ENCODE measurements around the gene DNAAF9. TPM values are rescaled to one million over a fixed set of nuclear protein-coding genes. Genes with fewer than 3 reads are reported as not detected.
A peak's percentile ranks its signal among the peaks of the same experiment; 100 is the strongest.
"Not testable (repeated sequence)": the region's sequence is repeated elsewhere in the genome, so short reads cannot be mapped to it uniquely, and the experiment has no call there.

DNAAF9 gene
- total RNA-seq, 2 donors from 2014 or later: 3.6 to 3.7 TPM

DNA sequence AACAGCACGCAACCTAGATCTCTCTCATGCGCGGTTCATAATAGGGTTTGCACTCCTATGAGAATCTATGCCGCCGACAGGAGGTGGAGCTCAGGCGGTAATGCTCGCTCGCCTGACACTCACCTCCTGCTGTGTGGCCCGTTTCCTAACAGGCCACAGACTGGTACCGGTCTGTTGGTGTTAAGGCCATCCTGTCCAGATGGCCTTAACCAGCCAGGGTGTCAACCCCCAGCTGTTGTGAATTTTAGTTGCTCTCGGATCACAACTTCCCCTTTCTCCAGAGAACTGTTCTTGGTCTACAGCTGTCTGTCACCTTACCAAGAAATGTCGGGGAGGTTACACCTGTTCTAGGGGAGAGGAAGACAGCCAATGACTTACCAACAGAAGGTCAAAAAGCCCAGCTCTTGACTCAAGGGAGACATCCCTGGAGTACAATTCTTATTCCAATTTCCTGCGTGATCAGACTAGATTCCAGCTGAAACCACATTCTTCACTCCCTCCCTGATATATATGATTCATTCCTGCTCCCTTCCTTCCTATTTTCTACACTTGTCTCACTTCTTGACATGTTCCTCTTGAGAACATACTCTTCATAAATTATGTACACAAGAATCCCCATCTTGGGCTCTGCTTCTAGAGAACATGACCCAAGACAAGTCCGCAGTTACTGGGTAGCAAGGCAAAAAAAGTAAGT, 23.1 kb upstream of the DNAAF9 start:
- DNase-seq (no peak), ATAC-seq (replicated peaks in 1 of 2) (no peak)
- no peaks in the 10 kb centered on the region for H3K36me3 Mint-ChIP-seq (ENCODE audit: insufficient read depth in 2 of 2)
- no peaks in the 10 kb centered on the region for H3K4me1 Mint-ChIP-seq (ENCODE audit: low read depth)
- no peak overlapping the region for H3K4me3 Mint-ChIP-seq
- H3K27ac Mint-ChIP-seq: no peak overlapping the region
- no peaks in the 10 kb centered on the region for H3K9me3 Mint-ChIP-seq
- H3K27me3 Mint-ChIP-seq (ENCODE audit: low read depth): peaks cover 33% of the 10 kb centered on the region

DNA sequence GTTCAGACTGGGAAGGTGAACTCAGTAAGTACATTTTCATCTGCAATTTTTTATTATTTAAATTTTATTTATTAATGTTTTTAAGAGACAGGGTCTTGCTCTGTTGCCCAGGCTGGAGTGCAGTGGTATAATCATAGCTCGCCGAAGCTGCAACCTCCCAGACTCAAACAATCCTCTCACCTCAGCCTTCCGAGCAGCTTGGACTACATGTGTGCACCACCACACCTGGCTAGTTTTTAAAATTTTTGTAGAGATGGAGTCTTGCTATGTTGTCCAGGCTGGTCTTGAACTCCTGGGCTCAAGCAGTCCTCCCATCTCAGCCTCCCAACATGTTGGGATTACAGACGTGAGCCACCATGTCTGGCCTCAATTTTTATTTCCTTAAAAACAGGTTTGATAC, 19.3 kb upstream of the DNAAF9 start:
- H3K4me1 Mint-ChIP-seq (ENCODE audit: low read depth); H3K27ac Mint-ChIP-seq; DNase-seq; H3K9me3 Mint-ChIP-seq; H3K36me3 Mint-ChIP-seq (ENCODE audit: insufficient read depth in 2 of 2); H3K4me3 Mint-ChIP-seq; ATAC-seq (replicated peaks in 1 of 2): not testable (repeated sequence)
- H3K27me3 Mint-ChIP-seq (ENCODE audit: low read depth): peaks cover 31% of the 10 kb centered on the region

DNA sequence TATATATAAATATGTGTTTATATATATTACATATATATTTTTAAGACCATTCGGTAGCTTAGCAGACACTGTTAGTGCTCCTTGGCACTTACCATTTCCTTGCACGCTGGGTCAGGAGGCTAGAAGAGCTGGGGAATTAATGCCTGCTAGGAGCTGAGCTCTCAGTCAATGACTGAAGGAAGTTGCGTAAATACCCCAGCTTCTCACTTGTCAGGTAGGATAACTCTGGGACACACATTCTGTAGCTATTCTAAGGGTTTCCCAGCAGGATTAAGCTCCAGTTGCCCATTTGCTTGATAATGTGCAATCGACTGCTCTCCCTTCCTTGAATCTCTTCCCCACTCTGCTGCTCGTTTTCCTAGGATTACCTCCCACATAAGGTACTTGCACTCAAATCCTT, 15.7 kb upstream of the DNAAF9 start:
- H3K27ac Mint-ChIP-seq: no peak overlapping the region
- H3K4me3 Mint-ChIP-seq: no peak overlapping the region

DNA sequence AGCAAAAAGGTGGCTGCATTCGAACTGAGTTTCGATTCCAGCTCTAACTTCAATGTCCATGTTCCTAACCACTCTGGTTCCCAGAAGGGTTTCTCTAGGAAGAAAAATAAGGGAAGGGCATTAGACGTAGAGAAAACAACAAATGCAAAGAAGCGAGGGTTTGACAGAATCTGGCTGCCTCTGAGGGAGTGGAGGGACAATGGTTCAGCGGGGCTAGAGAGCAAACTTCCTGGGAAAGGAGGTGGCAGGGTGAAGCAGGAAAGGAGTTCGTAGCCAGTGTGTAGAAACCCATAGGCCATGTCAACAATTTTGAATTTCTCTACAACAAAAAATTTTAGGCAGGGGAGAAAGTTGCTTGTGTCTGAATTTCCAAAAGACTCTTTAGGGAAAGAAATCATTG, 14.5 kb upstream of the DNAAF9 start:
- Mint-ChIP-seq H3K27me3 (ENCODE audit: low read depth) (peaks cover 9% of the 10 kb centered on the region), H3K4me3 (no peak overlapping the region), H3K4me1 (ENCODE audit: low read depth) (peaks cover 13% of the 10 kb centered on the region), H3K27ac (no peak overlapping the region), H3K36me3 (ENCODE audit: insufficient read depth in 2 of 2) (no peaks in the 10 kb centered on the region), H3K9me3 (no peaks in the 10 kb centered on the region)
- no peak for ATAC-seq (replicated peaks in 1 of 2)
- no peak for DNase-seq

More for the DNA sequence above, 15.7 kb upstream of the DNAAF9 start:
- ATAC-seq (replicated peaks in 1 of 2) (no peak), DNase-seq (no peak)
- Mint-ChIP-seq H3K9me3 (no peaks in the 10 kb centered on the region), H3K4me1 (ENCODE audit: low read depth) (peaks cover 13% of the 10 kb centered on the region), H3K27me3 (ENCODE audit: low read depth) (peaks cover 13% of the 10 kb centered on the region), H3K36me3 (ENCODE audit: insufficient read depth in 2 of 2) (no peaks in the 10 kb centered on the region)

- Mint-ChIP-seq H3K4me3 (peak overlapping the region; percentile 54 to 56), H3K9me3 (no peaks in the 10 kb centered on the region)
- ATAC-seq (replicated peaks in 1 of 2): peak; percentile 100
Measured at GRCh38 chr20:3420211-3420707, 12.8 kb upstream of the DNAAF9 start.

DNA sequence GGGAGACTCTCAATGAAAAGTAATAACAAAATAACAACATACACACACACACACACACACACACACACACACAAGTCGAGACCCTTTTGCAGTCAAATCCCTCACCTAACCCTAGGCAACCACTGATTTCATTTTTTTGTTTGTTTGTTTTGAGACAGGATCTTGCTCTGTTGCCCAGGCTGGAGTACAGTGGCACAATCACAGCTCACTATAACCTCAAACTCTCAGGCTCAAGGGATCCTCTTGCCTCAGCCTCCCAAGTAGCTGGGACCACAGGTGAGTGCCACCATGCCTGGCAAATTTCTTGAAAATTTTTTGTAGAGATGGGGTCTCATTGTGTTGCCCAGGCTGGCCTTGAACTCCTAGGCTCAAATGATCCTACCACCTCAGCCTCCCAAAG, 10.7 kb upstream of the DNAAF9 start:
- H3K27me3 Mint-ChIP-seq (ENCODE audit: low read depth); H3K36me3 Mint-ChIP-seq (ENCODE audit: insufficient read depth in 2 of 2); H3K9me3 Mint-ChIP-seq; DNase-seq; H3K27ac Mint-ChIP-seq; ATAC-seq (replicated peaks in 1 of 2); H3K4me3 Mint-ChIP-seq: not testable (repeated sequence)
- peaks cover 13% of the 10 kb centered on the region for H3K4me1 Mint-ChIP-seq (ENCODE audit: low read depth)

More at GRCh38 chr20:3420211-3420707, 12.8 kb upstream of the DNAAF9 start:
- DNase-seq: peak; percentile 76 to 82
- peaks cover 6% of the 10 kb centered on the region for H3K27me3 Mint-ChIP-seq (ENCODE audit: low read depth)
- peak overlapping the region; percentile 40 for H3K27ac Mint-ChIP-seq
- peaks cover 13% of the 10 kb centered on the region for H3K4me1 Mint-ChIP-seq (ENCODE audit: low read depth)
- peaks cover 1 to 2% of the 10 kb centered on the region in 2 donors for H3K36me3 Mint-ChIP-seq (ENCODE audit: insufficient read depth in 2 of 2)

GRCh38 chr20:3414122-3414521, 6.7 kb upstream of the DNAAF9 start:
- H3K4me1 Mint-ChIP-seq (ENCODE audit: low read depth): peaks cover 3% of the 10 kb centered on the region
- H3K9me3 Mint-ChIP-seq: no peaks in the 10 kb centered on the region
- peaks cover 7% of the 10 kb centered on the region for H3K27me3 Mint-ChIP-seq (ENCODE audit: low read depth)
- H3K36me3 Mint-ChIP-seq (ENCODE audit: insufficient read depth in 2 of 2): peaks cover 1 to 2% of the 10 kb centered on the region in 2 donors
- H3K4me3 Mint-ChIP-seq: no peak overlapping the region
- no peak overlapping the region for H3K27ac Mint-ChIP-seq
- DNase-seq: no peak
- no peak for ATAC-seq (replicated peaks in 1 of 2)

DNA sequence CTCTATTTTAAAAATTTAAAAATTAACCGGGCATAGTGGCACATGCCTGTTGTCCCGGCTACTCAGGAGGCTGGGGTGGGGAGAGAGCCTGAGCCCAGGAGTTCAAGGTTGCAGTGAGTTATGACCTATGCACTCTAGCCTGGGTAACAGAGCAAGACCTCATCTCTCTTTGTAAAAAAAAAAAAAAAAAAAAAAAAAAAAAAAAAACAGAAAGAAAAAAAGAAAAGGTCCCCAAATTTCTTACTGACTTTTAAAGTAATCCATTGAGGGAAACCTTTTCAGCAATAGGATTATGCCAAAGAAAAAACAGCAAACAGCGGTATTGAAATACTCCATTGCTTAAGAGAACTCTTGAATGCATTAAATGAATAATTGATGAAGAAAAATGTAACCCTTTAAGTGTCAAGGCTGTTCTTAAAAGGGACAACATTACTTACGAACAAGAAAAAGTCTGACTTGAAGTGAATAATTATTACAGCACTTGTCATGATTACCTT, 6.0 kb upstream of the DNAAF9 start:
- Mint-ChIP-seq H3K4me1 (ENCODE audit: low read depth) (peaks cover 9% of the 10 kb centered on the region), H3K4me3 (no peak overlapping the region), H3K27ac (no peak overlapping the region), H3K9me3 (no peaks in the 10 kb centered on the region), H3K36me3 (ENCODE audit: insufficient read depth in 2 of 2) (peaks cover 1 to 2% of the 10 kb centered on the region in 2 donors), H3K27me3 (ENCODE audit: low read depth) (peaks cover 7% of the 10 kb centered on the region)
- no peak for DNase-seq
- no peak for ATAC-seq (replicated peaks in 1 of 2)

DNA sequence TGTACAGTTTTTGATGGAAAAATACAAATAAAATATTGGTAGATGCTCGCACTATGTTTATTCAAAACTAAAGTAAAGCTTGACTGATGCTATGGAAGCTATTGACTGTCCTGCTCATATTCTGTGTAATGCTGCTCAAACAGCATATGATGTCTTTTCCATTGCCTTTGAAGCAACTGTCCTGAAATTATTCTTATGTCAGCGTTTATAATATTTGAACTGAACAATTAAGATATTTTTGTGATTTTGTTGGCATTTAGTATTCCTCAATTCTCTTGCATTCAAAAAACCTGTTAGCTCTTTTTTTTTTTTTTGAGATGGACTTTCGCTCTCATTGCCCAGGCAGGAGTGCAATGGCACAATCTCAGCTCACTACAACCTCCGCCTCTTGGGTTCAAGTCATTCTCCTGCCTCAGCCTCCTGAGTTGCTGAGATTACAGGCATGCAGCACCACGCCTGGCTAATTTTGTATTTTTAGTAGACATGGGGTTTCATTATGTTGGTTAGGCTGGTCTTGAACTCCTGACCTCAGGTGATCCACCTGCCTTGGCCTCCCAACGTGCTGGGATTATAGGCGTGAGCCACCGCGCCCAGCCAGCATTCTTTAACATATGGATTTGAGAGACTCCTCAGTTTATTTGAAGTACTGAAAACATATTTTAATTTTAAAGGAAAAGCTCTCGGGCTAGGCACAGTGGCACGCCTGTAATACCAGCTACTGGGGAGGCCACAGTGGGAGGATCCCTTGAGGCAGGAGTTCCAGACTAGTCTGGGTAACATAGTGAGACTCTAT, 5.3 kb upstream of the DNAAF9 start:
- no peak overlapping the region for H3K27ac Mint-ChIP-seq
- H3K27me3 Mint-ChIP-seq (ENCODE audit: low read depth): peaks cover 7% of the 10 kb centered on the region
- H3K4me3 Mint-ChIP-seq: no peak overlapping the region
- peaks cover 14% of the 10 kb centered on the region for H3K4me1 Mint-ChIP-seq (ENCODE audit: low read depth)
- H3K36me3 Mint-ChIP-seq (ENCODE audit: insufficient read depth in 2 of 2): peaks cover 5% of the 10 kb centered on the region in 2 donors
- ATAC-seq (replicated peaks in 1 of 2) (no peak), DNase-seq (no peak)
- H3K9me3 Mint-ChIP-seq: no peaks in the 10 kb centered on the region

GRCh38 chr20:3410464-3410863, 3.0 kb upstream of the DNAAF9 start:
- ATAC-seq (replicated peaks in 1 of 2): no peak
- no peak overlapping the region for H3K4me3 Mint-ChIP-seq
- peaks cover 3 to 7% of the 10 kb centered on the region in 2 donors for H3K36me3 Mint-ChIP-seq (ENCODE audit: insufficient read depth in 2 of 2)
- H3K9me3 Mint-ChIP-seq: no peaks in the 10 kb centered on the region
- peaks cover 30% of the 10 kb centered on the region for H3K4me1 Mint-ChIP-seq (ENCODE audit: low read depth)
- DNase-seq: no peak
- H3K27ac Mint-ChIP-seq: no peak overlapping the region
- H3K27me3 Mint-ChIP-seq (ENCODE audit: low read depth): peaks cover 16% of the 10 kb centered on the region

GRCh38 chr20:3409417-3409816, 1.9 kb upstream of the DNAAF9 start:
- Mint-ChIP-seq H3K9me3 (no peaks in the 10 kb centered on the region), H3K27me3 (ENCODE audit: low read depth) (peaks cover 16% of the 10 kb centered on the region), H3K36me3 (ENCODE audit: insufficient read depth in 2 of 2) (peaks cover 3 to 7% of the 10 kb centered on the region in 2 donors), H3K4me1 (ENCODE audit: low read depth) (peaks cover 39% of the 10 kb centered on the region), H3K27ac (no peak overlapping the region), H3K4me3 (peak overlapping the region; percentile 94 to 98)
- ATAC-seq (replicated peaks in 1 of 2) (no peak), DNase-seq (no peak)

- H3K4me1 Mint-ChIP-seq (ENCODE audit: low read depth): peaks cover 39% of the 10 kb centered on the region
- peak; percentile 67 to 68 for ATAC-seq (replicated peaks in 1 of 2)
- H3K9me3 Mint-ChIP-seq: no peaks in the 10 kb centered on the region
- peak; percentile 68 to 70 for DNase-seq
- H3K27ac Mint-ChIP-seq: peak overlapping the region; percentile 86
- peaks cover 16% of the 10 kb centered on the region for H3K27me3 Mint-ChIP-seq (ENCODE audit: low read depth)
- H3K36me3 Mint-ChIP-seq (ENCODE audit: insufficient read depth in 2 of 2): peaks cover 3 to 7% of the 10 kb centered on the region in 2 donors
- peak overlapping the region; percentile 94 to 98 for H3K4me3 Mint-ChIP-seq
Measured at GRCh38 chr20:3407771-3408637, 535 bp upstream of the DNAAF9 start.
